GM12872 (cell line): ENCODE measurements around the gene PLEKHG5.

Experiments used
- CTCF ChIP-seq: IDR thresholded peaks from 3 replicates; pipeline ENCODE4 v1.5.1; 2011; ENCODE audit warnings: low read depth, mild to moderate bottlenecking, low read length, moderate library complexity; ENCODE audit not compliant: insufficient read depth

The PLEKHG5 gene

GRCh38 chr1:6426277-6426971 is 65.0 kb downstream of the PLEKHG5 start:
- no peak for TF ChIP-seq CTCF

GRCh38 chr1:6425658-6426057 is 65.8 kb downstream of the PLEKHG5 start:
- no peak for TF ChIP-seq CTCF

- no peak for TF ChIP-seq CTCF
Measured at GRCh38 chr1:6424619-6425593, 66.6 kb downstream of the PLEKHG5 start, which contains the start of gene ESPN. ESPN (plus strand) TSS chr1:6424776; CDS start chr1:6424956, 180 bp downstream.

- TF ChIP-seq CTCF, result no peak
Measured at GRCh38 chr1:6424000-6424565, 67.4 kb downstream of the PLEKHG5 start.

- peak; percentile 90 for TF ChIP-seq CTCF
Measured at GRCh38 chr1:6423321-6423999, 68.0 kb downstream of the PLEKHG5 start.

- TF ChIP-seq CTCF, result no peak
Measured at GRCh38 chr1:6421266-6421665, 70.2 kb downstream of the PLEKHG5 start.
